Measurements from ENCODE around the gene DRAP1.
"Not testable (repeated sequence)": the region's sequence is repeated elsewhere in the genome, so short reads cannot be mapped to it uniquely, and the experiment has no call there.

Gene DRAP1

DNA sequence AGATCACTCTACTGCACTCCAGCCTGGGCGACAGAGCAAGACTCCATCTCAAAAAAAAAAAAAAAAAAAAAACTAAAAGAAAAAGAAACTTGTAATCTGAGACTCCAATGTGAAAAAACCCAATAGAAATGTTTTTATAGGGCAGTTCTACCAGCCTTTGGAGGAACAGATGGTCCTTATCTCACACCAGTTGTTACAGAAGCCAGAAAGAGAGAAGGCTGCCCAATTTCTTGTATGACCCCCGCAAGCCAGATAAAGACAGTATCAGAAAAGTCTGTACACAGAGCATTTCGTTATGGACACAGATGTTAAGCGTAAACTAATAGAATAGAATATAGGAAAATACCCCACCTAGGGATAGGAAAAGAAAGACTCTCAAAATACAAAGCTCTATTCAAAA is 14.8 kb downstream of the DRAP1 start:
- no peak for DNase-seq

DNA sequence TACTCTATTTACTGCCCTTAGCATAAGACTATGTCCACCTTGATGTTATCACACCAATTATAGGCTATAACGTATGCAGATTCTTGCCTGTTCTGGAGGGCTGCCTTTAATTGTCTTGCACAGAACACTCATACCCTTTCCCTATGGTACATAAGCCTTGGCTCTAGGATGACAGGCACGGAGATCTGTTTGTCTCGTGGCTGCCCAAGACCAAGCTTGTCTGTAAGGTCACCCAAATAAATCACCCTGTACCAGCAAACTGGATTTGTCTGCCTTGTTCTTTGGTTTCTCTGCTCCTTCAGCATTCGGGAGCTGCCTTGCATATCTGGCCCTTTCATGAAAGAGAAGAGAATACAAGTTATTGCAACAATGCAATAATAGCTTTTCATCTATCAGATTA is 18.5 kb downstream of the DRAP1 start:
- no peak for DNase-seq

DNA sequence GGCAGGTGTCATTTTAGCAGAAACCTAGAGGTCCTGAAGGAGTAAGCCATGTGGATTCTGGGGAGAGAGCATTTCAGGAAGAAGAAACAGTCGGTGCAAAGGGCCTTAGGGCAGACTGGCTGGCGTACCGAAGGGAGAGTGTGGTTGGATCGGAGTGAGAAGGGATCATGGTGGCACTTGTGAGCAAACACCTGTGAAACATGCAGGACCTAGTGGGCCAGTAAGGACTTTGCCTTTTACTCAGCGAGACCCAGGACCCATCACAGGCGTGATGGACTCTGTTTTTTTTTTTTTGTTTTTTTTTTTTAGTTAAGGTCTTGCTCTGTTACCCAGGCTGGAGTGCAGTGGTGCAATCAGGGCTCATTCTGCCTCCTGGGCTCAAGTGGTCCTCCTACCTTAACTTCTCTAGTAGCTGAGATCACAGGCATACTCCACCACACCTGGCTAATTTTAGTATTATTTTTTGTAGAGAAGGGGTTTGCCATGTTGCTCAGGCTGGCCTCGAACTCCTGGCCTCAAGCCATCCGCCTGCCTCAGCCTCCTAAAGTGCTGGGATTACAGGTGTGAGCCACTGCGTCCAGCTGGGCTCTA is 22.6 kb downstream of the DRAP1 start:
- no peak for DNase-seq

DNA sequence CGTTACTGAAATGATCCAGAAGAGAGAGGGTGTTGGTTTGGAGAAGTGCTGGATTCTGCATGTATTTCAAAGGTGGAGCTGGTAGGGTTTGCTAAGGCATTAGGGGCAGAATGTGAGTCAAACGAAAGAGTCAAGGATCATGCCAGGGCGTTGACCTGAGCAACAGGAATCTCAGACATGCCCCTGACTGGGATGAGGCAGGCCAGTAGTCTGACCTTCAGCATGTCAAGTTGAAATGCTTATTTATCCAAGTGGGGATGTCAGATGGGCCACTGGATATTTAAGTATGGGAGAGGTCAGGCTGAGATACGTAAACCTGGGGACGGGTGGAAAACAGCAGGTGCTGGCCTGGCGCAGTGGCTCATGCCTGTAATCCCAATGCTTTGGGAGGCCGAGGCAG is 23.3 kb downstream of the DRAP1 start:
- DNase-seq = no peak

DNA sequence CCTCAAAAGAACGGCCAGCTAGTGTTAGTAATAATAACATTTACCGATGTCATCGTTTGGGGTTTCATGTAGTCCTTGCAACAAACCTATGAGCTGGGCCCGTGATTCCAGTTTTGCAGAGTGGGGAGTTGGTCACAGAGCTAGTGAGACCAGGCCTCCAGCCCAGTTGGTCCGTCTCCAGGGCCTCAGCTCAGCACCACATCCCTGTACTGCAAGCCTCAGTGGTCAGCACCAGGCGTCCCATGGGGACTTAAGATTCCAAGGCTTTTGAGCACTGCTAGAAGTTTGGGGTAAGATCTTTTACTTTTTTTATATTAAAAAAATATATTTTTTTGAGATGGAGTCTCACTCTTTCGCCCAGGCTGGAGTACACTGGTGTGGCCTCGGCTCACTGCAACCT is 25.0 kb downstream of the DRAP1 start:
- DNase-seq = no peak

DNA sequence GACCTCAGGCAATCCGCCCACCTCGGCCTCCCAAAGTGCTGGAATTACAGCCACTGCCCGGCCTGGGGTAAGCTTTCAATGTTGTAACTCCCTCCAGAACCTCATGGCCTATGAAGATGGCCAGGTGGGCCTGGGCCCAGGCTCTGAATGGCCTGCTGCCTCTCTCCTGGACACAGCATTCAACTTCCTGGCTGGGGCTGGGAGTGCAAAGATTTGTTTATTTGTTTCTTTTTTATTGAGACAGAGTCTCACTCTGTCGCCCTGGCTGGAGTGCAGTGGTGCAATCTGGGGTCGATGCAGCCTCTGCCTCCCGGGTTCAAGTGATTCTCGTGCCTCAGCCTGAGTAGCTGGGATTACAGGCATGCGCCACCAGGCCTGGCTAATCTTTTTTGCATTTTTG is 25.5 kb downstream of the DRAP1 start:
- no peak for DNase-seq

DNA sequence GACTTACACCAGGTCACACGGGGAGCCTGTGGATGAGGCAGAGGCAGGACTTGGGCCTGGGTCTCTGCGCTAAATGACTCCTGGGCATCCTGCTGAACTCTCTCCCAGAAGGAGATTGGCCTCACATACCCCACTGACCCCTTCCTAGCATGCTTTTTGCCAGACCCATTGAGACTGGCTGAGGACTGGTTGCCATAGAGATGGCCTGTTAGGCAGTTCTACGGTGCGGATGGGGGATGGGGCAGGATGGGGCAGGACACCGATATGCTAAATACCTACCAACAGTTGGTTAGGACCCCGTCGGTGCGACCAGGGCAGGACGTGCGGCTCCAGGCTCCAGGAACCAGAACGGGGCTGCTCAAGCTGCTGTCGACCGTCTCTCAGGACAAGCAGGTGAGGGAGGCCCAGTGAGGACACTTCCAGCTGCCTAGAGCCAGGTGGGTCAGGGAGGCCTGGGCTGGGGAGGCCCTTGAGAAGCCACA is 26.2 kb downstream of the DRAP1 start, which contains the start of gene TSGA10IP:
TSS of gene TSGA10IP (plus strand) at position 51 of the 482 bp plus-strand sequence. CDS start at position 247, 196 bp downstream.
- no peak for DNase-seq

DNA sequence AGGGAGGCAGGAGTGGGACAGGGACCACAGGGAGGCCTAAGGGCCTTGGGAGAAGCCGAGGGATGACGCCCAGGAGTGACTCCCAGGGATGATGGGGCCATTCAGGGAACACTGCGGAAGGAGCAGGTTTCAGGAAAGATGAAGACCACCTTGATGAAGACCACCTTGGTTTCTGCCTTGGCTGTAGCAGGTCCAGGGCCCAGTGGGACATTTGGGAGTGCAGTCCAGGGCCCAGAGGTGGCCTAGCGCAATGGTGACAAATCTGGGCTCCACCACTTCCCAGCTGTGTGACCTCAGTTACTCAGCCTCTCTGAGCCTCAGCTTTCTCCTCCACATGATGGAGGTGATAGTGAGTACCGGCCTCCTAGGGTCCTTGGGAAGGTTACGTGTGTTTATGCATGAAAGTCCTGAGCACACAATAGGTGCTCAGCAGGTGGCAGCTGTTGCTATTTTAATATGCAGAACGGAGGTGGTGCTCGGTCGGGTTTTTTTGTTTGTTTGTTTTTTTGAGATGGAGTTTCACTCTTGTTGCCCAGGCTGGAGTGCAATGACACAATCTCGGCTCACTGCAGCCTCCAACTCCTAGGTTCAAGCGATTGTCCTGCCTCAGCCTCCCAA is 26.8 kb downstream of the DRAP1 start:
- no peak for DNase-seq

DNA sequence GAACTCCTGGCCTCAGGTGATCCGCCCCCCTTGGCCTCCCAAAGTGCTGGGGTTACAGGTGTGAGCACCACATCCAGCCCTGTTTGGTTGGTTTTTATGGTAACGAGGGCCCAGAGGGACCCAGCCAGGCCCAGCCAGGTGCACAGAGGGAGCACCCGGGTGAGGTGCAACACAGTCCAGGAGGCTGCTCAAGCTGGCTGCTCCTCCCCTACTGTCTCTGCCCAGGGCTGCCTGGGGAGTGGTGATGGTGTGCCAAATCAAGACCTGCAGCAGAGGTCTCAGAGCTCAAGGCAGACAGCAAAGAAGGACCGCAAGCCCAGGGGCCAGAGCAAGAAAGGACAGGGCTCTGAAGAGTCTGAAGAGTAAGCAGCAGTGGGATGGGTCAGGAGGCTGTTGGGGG is 27.4 kb downstream of the DRAP1 start:
- DNase-seq = no peak

DNA sequence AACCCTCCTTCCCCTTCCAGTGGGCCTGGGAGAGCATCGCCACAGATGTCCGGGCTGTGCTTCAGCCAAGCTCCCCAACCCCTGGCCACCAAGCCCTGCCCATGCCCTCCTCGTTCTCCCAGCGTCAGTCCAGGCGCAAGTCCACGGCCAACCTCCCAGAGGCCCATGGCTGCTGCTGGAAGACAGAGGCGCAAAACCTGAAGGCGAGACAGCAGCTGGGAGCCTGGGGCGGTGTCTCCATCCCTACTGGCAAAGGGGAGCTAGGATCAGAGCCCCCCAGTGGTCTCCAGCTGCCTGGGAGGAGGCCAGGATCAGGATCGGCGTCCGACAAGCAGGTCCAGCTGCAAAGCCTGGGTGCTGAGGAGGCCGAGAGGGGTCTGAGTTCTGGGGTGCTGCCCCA is 27.9 kb downstream of the DRAP1 start:
- no peak for DNase-seq

DNA sequence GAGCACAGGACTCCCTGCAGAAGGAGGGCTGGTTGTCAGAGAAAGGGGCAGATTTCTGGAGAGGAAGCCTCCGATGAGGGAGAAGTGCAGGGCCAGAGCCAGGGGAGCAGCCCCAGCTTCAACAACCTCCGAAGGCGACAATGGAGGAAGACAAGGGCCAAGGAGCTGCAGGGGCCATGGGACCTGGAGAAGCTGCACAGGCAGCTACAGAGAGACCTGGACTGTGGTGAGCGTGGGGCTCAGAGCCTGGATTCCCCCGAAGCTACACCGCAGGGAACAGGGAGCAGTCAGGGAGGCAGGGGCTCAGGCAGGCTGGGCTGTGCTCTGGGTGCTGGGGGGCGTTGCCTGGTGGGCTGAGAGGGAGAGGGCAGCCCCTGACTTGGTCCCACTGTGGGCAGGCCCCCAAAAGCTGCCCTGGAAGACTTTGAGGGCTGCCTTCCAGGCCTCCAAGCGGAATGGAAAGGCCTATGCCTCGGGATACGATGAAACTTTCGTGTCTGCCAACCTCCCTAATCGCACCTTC is 28.4 kb downstream of the DRAP1 start:
- DNase-seq = no peak

DNA sequence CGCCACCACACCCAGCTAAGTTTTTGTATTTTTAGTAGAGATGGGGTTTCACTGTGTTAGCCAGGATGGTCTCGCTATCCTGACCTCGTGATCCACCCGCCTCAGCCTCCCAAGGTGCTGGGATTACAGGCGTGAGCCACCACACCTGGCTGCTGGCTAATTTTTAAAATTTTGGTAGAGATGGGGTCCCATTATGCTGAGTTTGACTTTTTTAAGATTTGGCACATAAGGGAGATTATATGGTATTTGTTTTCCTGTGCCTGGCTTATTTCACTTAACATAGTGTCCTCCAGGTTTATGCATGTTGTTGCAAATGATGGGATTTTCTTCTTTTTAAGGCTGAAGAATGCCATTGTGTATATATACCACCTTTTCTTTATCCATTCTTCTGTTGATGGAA is 31.5 kb downstream of the DRAP1 start:
- DNase-seq = not testable (repeated sequence)

DNA sequence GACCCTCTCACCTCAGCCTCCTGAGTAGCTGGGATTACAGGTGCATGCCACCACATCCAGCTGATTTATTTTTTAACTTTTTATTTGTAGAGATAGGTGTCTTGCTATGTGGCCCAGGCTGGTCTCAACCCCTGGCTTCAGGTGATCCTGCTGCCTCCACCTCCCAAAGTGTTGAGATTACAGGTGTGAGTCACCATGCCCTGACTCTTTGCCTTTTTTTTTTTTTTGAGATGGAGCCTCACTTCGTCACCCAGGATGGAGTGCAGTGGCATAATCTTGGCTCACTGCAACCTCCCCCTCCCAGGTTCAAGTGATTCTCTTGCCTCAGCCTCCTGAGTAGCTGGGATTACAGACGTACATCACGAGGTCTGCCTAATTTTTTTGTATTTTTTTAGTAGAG is 32.4 kb downstream of the DRAP1 start:
- DNase-seq = not testable (repeated sequence)

DNA sequence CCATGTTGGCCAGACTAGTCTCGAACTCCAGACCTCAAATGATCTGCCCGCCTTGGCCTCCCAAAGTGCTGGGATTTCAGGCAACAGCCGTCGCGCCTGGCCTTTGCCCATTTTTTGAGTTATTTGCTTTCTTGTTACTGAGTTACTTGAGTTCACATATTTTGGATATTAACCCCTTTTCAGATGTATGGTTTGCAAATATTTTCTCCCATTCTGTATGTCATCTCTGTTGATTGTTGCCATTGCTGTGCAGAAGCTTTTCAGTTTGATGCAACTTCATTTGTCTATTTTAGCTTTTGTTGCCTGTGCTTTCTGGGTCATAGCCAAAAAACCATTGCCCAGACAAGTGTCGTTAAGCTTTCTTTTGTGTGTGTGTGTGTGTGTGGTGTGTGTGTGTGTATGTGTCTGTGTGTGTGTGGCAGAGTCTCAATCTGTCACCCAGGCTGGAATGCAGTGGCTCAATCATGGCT is 32.9 kb downstream of the DRAP1 start:
- DNase-seq = no peak

DNA sequence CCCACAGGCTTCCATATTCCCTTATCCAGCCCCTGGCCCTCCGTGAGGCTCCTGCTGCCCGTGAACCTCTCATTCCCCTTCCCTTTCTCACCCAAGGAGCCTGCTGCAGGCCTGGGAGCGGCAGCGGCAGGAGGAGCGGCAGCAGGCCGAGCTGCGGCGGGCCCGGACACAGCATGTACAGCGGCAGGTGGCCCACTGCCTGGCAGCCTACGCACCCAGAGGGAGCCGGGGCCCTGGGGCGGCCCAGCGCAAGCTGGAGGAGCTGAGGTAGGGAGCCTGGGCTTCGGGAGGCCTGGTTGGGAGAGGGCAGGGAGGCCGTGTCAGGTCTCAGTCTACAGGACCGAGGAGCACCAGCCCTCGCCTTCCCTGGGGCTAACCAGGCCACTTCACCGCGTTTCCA is 34.2 kb downstream of the DRAP1 start:
- no peak for DNase-seq

DNA sequence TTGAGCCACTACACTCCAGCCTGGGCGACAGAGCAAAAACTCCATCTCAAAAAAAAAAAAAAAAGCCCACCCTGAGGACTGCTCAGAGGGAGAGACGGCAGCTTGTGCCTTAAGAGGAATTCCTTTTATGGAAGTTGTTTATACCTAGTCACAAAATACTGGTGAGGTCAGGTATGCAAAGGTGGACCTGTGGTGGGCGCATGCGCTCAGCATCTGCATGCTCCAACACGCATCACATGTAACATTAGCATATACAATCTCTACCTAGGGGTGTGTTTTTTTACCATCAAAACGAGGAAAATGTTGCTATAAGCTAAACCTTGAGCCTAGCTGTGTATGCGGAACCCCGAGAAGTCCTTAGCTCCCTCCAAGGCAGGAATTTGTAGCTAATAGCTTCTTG is 35.5 kb downstream of the DRAP1 start:
- no peak for DNase-seq

DNA sequence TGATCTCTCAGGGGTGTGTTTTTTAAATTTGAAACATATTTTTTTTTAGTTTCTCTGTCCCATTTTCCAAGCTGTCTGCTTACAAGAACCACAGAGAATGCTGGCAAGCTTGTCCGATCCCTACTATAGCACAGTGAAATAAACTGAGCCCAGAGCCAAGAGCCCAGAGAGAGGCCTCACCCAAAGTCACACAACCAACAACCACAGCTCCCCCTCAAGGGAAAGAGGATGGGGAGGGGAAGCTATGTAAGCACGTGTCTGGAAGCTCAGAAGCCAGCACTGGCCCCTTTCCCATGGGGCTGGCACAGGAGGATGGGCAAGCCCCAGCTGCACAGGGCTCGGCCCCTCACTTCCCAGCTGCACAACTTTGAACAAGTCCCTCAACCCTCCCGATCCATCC is 39.1 kb downstream of the DRAP1 start:
- DNase-seq = no peak

DNA sequence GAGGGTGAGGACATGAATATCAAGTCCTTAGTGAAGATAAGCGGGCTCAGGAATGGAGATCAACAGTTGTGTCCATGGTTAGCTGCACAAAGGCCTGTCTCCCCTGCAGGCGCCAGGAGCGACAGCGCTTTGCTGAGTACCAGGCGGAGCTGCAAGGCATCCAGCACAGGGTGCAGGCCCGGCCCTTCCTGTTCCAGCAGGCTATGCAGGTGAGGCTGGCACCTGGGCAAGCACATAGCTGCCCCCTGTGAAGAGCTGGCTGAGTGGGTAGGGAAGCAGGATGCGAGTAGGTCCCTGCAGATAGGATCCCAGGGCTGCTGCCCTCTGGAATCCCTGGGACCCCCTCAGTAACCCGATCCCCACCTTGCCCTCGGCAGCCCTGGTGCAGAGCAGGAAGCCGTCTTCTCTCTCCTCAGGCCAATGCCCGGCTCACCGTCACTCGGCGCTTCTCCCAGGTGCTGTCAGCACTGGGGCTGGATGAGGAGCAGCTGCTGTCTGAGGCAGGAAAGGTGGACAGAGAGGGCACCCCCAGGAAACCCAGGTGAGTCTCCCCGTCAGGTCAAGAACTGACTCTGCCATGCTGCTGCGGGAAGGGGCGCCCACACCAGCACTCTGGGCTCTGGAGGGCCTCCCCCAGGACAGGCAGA is 39.7 kb downstream of the DRAP1 start:
- DNase-seq = no peak

DNA sequence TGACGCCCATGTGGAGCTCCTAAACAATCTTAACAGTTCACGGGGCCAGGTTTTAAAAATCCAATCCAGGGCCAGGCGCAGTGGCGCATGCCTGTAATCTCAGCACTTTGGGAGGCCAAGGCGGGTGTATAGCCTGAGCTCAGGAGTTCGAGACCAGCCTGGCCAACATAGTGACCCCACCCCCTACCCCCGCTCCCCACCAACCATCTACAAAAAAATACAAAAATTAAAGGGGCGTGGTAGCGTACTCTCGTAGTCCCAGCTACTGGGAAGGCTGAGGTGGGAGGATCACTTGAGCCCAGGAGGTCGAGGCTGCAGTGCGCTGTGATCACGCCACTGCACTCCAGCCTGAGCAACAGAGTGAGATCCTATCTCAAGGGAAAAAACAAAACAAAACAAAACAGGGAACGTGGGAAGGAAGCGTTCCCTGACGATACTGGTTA is 41.6 kb downstream of the DRAP1 start:
- no peak for DNase-seq

DNA sequence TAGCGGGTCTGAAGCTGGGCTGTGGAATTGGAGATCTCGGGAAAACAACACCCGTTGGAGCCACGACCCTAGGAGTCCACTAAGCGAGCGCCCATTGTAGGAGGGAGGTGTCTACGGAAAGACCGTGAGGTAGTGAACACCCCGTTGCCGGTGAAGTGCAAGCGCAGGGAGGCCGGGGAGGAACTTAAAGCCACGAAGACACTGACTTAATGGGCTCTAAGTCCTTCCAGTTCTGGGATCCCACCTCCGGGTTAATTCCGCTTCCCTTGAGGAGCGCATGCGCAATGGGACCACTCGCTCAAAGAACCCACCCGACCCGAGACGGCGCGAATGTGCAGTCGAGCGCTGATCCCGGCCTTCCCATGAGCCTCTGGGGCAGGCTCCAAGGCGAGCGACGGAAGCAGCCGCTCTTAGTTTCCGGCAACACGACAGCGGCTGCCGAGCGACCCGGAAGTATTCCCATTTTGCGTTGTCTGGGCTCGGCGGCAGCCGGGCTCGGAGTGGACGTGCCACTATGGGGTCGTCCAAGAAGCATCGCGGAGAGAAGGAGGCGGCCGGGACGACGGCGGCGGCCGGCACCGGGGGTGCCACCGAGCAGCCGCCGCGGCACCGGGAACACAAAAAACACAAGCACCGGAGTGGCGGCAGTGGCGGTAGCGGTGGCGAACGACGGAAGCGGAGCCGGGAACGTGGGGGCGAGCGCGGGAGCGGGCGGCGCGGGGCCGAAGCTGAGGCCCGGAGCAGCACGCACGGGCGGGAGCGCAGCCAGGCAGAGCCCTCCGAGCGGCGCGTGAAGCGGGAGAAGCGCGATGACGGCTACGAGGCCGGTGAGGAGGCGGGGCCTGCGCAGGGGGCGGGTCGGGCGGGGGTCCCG is 42.3 kb downstream of the DRAP1 start, which contains the start of gene SART1:
TSS of gene SART1 (plus strand) at position 468 of the 874 bp plus-strand sequence. CDS start at position 515, 47 bp downstream.
- DNase-seq = peak; percentile 96

DNA sequence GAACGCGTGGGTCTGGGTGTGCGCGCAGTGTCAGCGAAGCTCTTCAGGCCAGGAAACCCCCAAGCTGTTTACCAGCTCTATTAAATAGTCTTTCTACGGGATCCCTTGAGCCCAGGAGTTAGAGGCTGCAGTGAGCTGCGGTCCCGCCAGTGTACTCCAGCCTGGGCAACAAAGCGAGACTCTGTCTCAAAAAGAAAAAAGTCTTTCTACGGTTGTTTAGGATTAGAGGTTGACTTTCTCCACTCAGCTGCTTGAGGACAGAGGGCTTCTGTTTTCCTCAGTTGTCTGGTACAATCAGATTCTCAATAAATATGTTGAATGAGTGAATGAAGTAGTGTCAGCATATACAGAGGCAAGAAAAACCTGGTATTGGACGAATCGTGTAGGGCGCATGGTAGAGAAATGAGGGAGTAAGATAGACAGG is 42.9 kb downstream of the DRAP1 start:
- no peak for DNase-seq

DNA sequence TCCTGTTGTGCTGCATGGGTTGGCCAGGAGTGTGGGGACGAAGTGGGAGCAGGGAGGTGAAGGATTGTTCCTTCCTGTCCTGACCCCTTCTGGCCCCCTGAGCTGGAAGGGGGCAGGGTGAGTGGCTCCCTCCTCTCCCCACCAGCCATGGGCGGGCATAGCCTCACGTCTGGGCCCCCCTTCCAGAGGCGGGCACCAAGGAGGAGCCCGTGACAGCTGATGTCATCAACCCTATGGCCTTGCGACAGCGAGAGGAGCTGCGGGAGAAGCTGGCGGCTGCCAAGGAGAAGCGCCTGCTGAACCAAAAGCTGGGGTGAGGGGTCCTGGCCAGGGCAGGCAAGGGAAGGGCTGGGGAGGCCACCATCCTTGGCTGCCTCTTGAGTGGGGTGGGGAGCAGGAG is 45.7 kb downstream of the DRAP1 start:
- DNase-seq = no peak

Data from stimulated activated CD8-positive, alpha-beta memory T cell treated with anti-CD3 and anti-CD28 coated beads, Interleukin-4, amount 100 ng/mL, for 48 hours (primary cell).